ENCODE measurements around the gene EMC1. TPM values are rescaled to one million over a fixed set of nuclear protein-coding genes. Genes with fewer than 3 reads are reported as not detected.
"Not testable (repeated sequence)": the region's sequence is repeated elsewhere in the genome, so short reads cannot be mapped to it uniquely, and the experiment has no call there.

Gene EMC1
- total RNA-seq, 1 experiment from 2014 or later: 68.5 TPM

DNA sequence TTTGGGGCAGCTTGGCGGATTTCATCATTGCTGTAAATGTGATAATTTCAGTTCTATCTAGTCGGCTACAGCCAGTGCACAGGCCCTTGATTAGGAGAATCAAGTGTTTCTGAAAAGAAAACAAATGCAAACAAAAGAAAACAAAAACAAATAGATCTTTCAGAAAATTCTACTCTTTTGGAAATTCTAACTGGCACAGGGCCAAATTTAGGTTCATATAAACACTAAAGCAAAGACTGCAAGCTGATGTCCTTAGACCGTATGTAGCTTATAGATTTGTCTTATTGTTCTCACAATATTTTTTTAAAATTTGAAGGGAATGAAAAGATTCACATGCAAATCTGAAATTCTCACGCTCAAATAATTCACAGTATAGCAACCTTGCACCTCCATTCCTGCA, 52.5 kb downstream of the EMC1 start:
- H3K4me1 ChIP-seq: peaks cover 25% of the 10 kb centered on the region
- no peaks in the 10 kb centered on the region for H3K27me3 ChIP-seq
- H3K4me3 ChIP-seq: no peak overlapping the region
- no peaks in the 10 kb centered on the region for H3K9me3 ChIP-seq (replicated peaks)
- no peak for DNase-seq
- no peak overlapping the region for H3K27ac ChIP-seq
- H3K36me3 ChIP-seq: peaks cover 63% of the 10 kb centered on the region

DNA sequence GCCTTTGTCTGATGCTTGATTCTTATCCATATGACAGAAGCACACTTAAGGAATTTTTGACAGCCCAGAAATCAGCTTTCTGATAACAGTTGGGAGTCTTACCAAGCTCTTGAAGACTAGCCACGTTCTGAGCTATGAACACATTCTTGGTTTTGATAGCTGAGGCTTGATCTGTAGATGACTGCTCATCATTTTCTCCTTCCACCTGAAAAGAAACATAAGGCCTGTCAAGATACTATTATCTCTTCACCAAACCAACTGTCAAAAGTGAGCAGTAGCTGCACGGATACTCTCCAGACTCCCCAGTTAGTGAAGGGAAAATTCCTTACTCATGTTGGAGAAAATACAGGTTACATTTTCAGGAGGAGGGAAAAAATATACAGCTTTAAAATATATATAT, 53.5 kb downstream of the EMC1 start:
- DNase-seq: no peak
- Histone ChIP-seq H3K36me3 (peaks cover 73% of the 10 kb centered on the region), H3K4me1 (peaks cover 25% of the 10 kb centered on the region), H3K27me3 (no peaks in the 10 kb centered on the region), H3K9me3 (replicated peaks) (no peaks in the 10 kb centered on the region), H3K4me3 (no peak overlapping the region), H3K27ac (no peak overlapping the region)

- peaks cover 25% of the 10 kb centered on the region for H3K4me1 ChIP-seq
- peak overlapping the region; percentile 66 for H3K27ac ChIP-seq
- peaks cover 86% of the 10 kb centered on the region for H3K36me3 ChIP-seq
- peak; percentile 42 to 74 for DNase-seq
- H3K9me3 ChIP-seq (replicated peaks): no peaks in the 10 kb centered on the region
- H3K4me3 ChIP-seq: no peak overlapping the region
- H3K27me3 ChIP-seq: no peaks in the 10 kb centered on the region
Observed at GRCh38 chr1:19196331-19196730, 55.0 kb downstream of the EMC1 start.

- H3K27me3 ChIP-seq: no peaks in the 10 kb centered on the region
- no peak overlapping the region for H3K4me3 ChIP-seq
- no peak for DNase-seq
- no peak overlapping the region for H3K27ac ChIP-seq
- no peaks in the 10 kb centered on the region for H3K9me3 ChIP-seq (replicated peaks)
- peaks cover 20% of the 10 kb centered on the region for H3K4me1 ChIP-seq
- H3K36me3 ChIP-seq: peaks cover 85% of the 10 kb centered on the region
Observed at GRCh38 chr1:19193004-19193403, 58.3 kb downstream of the EMC1 start.

DNA sequence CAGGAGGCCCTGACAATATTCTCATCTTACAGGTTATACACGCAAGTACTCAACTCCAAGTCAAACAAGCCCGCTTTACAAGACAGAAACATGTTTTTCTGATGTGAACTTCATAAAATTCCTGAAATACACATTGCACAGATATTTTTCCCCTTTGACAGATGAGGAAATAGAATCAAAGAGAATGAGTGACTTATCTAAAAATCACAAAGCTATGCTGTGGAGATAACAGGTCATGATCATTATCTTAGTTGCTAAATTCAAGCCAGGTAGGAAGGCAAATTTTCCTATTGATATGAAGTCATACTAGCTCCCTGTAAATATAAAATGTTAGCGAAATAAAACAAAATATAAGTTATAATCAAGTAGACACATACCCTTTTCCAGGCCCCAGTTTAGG, 59.5 kb downstream of the EMC1 start:
- no peaks in the 10 kb centered on the region for H3K9me3 ChIP-seq (replicated peaks)
- H3K36me3 ChIP-seq: peaks cover 85% of the 10 kb centered on the region
- peaks cover 16% of the 10 kb centered on the region for H3K4me1 ChIP-seq
- no peak overlapping the region for H3K27ac ChIP-seq
- H3K4me3 ChIP-seq: no peak overlapping the region
- no peak for DNase-seq
- H3K27me3 ChIP-seq: no peaks in the 10 kb centered on the region

- no peak overlapping the region for H3K4me3 ChIP-seq
- H3K36me3 ChIP-seq: peaks cover 93% of the 10 kb centered on the region
- no peak overlapping the region for H3K27ac ChIP-seq
- peaks cover 3% of the 10 kb centered on the region for H3K4me1 ChIP-seq
- DNase-seq: no peak
- no peaks in the 10 kb centered on the region for H3K9me3 ChIP-seq (replicated peaks)
- no peaks in the 10 kb centered on the region for H3K27me3 ChIP-seq
Observed at GRCh38 chr1:19190468-19190867, 60.9 kb downstream of the EMC1 start.

GRCh38 chr1:19189270-19189669, 62.1 kb downstream of the EMC1 start:
- H3K4me3 ChIP-seq: no peak overlapping the region
- no peaks in the 10 kb centered on the region for H3K4me1 ChIP-seq
- no peaks in the 10 kb centered on the region for H3K27me3 ChIP-seq
- H3K9me3 ChIP-seq (replicated peaks): no peaks in the 10 kb centered on the region
- H3K27ac ChIP-seq: no peak overlapping the region
- DNase-seq: no peak
- H3K36me3 ChIP-seq: peaks cover 94% of the 10 kb centered on the region

DNA sequence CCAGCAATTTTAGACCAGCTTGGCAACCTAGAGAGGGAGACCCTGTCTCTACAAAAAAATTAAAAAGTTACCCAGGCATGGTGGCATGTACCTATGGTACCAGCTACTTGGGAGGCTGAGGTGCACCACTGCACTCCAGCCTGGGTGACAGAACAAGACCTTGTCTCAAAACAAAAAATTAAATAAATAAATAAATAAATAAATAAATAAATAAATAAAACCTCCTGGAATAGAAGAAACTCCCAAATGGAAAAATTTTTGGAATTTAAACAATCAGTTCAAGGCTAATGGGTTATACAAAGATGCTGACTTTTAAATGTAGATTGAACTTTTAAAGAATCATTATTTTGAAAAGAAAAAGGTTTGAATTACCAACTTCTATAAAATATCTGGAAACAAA, 63.5 kb downstream of the EMC1 start:
- Histone ChIP-seq H3K4me3 (no peak overlapping the region), H3K27me3 (no peaks in the 10 kb centered on the region), H3K9me3 (replicated peaks) (no peaks in the 10 kb centered on the region), H3K4me1 (no peaks in the 10 kb centered on the region), H3K36me3 (peaks cover 94% of the 10 kb centered on the region), H3K27ac (no peak overlapping the region)
- no peak for DNase-seq

GRCh38 chr1:19186001-19186400, 65.3 kb downstream of the EMC1 start:
- Histone ChIP-seq H3K9me3 (replicated peaks) (no peaks in the 10 kb centered on the region), H3K4me3 (no peak overlapping the region), H3K4me1 (no peaks in the 10 kb centered on the region), H3K36me3 (peaks cover 90% of the 10 kb centered on the region), H3K27ac (no peak overlapping the region), H3K27me3 (no peaks in the 10 kb centered on the region)
- DNase-seq: no peak

GRCh38 chr1:19182223-19182622, 69.1 kb downstream of the EMC1 start:
- Histone ChIP-seq H3K4me1 (peaks cover 16% of the 10 kb centered on the region), H3K4me3 (no peak overlapping the region), H3K9me3 (replicated peaks) (no peaks in the 10 kb centered on the region), H3K36me3 (peaks cover 74% of the 10 kb centered on the region), H3K27ac (no peak overlapping the region), H3K27me3 (no peaks in the 10 kb centered on the region)
- DNase-seq: no peak

- Histone ChIP-seq H3K36me3 (peaks cover 76% of the 10 kb centered on the region), H3K4me1 (peaks cover 16% of the 10 kb centered on the region)
- not testable (repeated sequence) for H3K4me3 ChIP-seq; H3K27ac ChIP-seq; H3K27me3 ChIP-seq; H3K9me3 ChIP-seq (replicated peaks); DNase-seq
Observed at GRCh38 chr1:19180265-19180657, 71.1 kb downstream of the EMC1 start.

DNA sequence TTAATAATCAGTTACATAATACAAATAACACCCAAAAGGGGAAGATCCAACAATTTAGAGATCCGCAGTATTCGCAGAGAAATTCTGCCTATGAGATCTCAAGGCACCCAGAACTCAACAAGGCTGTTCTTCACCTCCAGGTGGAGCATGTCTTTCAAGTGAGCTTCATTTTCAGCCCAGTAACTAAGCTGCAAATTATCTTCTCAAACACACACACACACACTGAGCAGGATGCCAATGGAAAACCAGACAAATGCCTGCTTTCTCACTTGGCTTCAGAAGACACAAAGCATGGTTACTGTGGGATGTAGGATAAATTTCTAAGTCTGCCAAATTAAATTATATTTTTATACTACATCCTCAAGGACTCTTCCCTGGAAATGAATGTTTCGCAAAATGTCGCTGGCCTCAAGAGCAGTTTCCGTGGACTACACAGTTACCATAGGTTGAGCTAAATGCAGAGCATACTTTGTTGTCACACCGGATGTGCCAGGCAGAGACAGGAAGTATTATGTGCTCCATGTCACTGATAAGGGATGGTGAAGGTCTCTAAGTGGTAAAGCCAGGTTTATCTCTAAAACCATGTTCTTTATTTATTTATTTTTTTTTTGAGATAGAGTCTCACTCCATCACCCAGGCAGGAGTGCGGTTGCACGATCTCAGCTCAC, 71.6 kb downstream of the EMC1 start:
- Histone ChIP-seq H3K4me1 (peaks cover 16% of the 10 kb centered on the region), H3K4me3 (no peak overlapping the region), H3K9me3 (replicated peaks) (no peaks in the 10 kb centered on the region), H3K27me3 (no peaks in the 10 kb centered on the region), H3K36me3 (peaks cover 74% of the 10 kb centered on the region), H3K27ac (no peak overlapping the region)
- DNase-seq: peak; percentile 11 to 38

- H3K9me3 ChIP-seq (replicated peaks): no peaks in the 10 kb centered on the region
- no peak overlapping the region for H3K27ac ChIP-seq
- H3K27me3 ChIP-seq: no peaks in the 10 kb centered on the region
- peaks cover 16% of the 10 kb centered on the region for H3K4me1 ChIP-seq
- no peak overlapping the region for H3K4me3 ChIP-seq
- H3K36me3 ChIP-seq: peaks cover 74% of the 10 kb centered on the region
- no peak for DNase-seq
Observed at GRCh38 chr1:19178734-19179398, 72.5 kb downstream of the EMC1 start.

DNA sequence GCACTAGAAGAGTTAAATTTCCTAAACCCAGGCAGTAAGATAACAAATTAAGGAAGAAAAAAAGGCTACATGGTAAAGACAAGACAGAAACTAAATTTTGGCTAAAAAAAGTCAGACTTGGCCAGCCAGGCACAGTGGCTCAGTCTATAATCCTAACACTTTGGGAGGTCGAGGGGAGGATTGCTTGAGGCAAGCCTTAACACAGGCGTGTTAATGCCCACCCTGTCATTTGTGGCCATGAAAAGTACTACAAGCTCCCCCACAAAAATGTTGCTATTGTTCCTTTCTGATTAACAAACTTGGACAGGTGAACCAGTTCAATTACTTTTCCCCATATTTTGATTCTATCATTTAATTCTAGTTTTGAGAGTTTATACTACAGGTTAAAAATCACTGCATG, 73.5 kb downstream of the EMC1 start:
- no peak overlapping the region for H3K27ac ChIP-seq
- no peak overlapping the region for H3K4me3 ChIP-seq
- H3K9me3 ChIP-seq (replicated peaks): no peaks in the 10 kb centered on the region
- H3K4me1 ChIP-seq: peaks cover 16% of the 10 kb centered on the region
- H3K36me3 ChIP-seq: peaks cover 74% of the 10 kb centered on the region
- DNase-seq: peak; percentile 59 to 74
- no peaks in the 10 kb centered on the region for H3K27me3 ChIP-seq

DNA sequence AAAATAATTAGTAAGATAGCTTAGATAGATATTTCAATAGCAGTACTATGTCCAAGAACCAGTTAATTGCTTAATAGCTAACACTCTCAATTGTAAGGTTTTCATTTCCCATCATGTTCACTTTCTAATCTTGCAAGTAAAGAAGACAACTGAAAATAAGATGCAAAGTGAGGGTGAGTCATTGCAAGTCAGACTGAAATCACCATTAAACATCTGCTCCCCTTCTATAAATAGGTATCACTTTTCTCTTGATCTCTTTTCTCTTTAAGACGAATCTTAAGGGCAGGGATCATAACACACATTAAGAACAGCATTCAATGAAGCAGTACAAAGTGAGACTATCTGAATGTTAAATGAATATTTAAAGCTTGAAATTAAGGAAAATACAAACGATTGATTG, 81.7 kb downstream of the EMC1 start:
- no peak overlapping the region for H3K27ac ChIP-seq

GRCh38 chr1:19167140-19167539, 84.2 kb downstream of the EMC1 start:
- no peaks in the 10 kb centered on the region for H3K4me1 ChIP-seq
- H3K9me3 ChIP-seq (replicated peaks): no peaks in the 10 kb centered on the region
- H3K4me3 ChIP-seq: no peak overlapping the region
- H3K36me3 ChIP-seq: peaks cover 94% of the 10 kb centered on the region
- no peak for DNase-seq
- no peak overlapping the region for H3K27ac ChIP-seq
- no peaks in the 10 kb centered on the region for H3K27me3 ChIP-seq

More for the DNA sequence above, 81.7 kb downstream of the EMC1 start:
- DNase-seq: no peak
- Histone ChIP-seq H3K4me3 (no peak overlapping the region), H3K4me1 (no peaks in the 10 kb centered on the region), H3K36me3 (peaks cover 94% of the 10 kb centered on the region), H3K27me3 (no peaks in the 10 kb centered on the region), H3K9me3 (replicated peaks) (no peaks in the 10 kb centered on the region)

Measured in SJCRH30 (cell line).